K562 (cell line): ENCODE results near the gene SYNGR1. TPM values are rescaled to one million over a fixed set of nuclear protein-coding genes. Genes with fewer than 3 reads are reported as not detected.
A peak's percentile ranks its signal among the peaks of the same experiment; 100 is the strongest.

ENCODE experiments used
- ATAC-seq: fragments of 200-7000 bp; cut with Tn5 transposase; 3 replicates; pipeline ENCODE4 v1.9.1; 2020; ENCODE audit warnings: moderate library complexity
- BruUV-seq: library from RNA; stranded (reverse); fragments of 400-500 nt; replicated peaks from 2 replicates; lab custom pipeline; 2021; lab: Mats Ljungman, UMichigan
- CTCF ChIA-PET: fragments of 300-600 bp; formaldehyde crosslinking; extraction: SDS; loops from one replicate; lab custom pipeline; 2021; ENCODE audit warnings: low intra/inter-chr PET ratio; lab: Yijun Ruan, JAX
- POLR2A ChIA-PET: fragments of 300-600, 350-650 bp; sonication (Branson Sonifier 250); formaldehyde crosslinking; extraction: SDS; loops from one replicate; lab custom pipeline; 2021; ENCODE audit warnings: antibody characterized with exemption, inconsistent platforms; lab: Yijun Ruan, JAX
- DNase-seq, 4 experiments: peaks; one replicate each; pipeline versions ENCODE4 v3.0.0 to v3.0.0-alpha.2; 2011 to 2018; ENCODE audit warnings: low spot score in 3 of 4, mixed read lengths in 3 of 4; ENCODE audit errors: extremely low read depth in 1 of 4
- FAIRE-seq: peaks from 2 replicates; lab custom pipeline; 2011; peaks lifted over from hg19 to GRCh38; lab: Jason Lieb, UNC
- H2AFZ ChIP-seq: 2 replicates; pipeline ENCODE4 v1.6.0; 2011; ENCODE audit warnings: low read depth, low read length, control low read depth, inconsistent platforms
- H3K27ac ChIP-seq: fragments of 200-600 bp; 3 replicates; pipeline ENCODE4 v1.8.0; 2011; ENCODE audit warnings: low read depth, mild to moderate bottlenecking, control low read depth, inconsistent platforms, low read length, moderate library complexity, mixed read lengths; ENCODE audit errors: extremely low read depth
- H3K27me3 ChIP-seq, 2 experiments: fragments of 300-600 bp in 1 of 2; 2 replicates in 1 of 2; 3 replicates in 1 of 2; pipeline versions ENCODE4 v1.6.0 to v1.8.0; 2011; ENCODE audit warnings: inconsistent platforms in 2 of 2, low read length in 2 of 2, mild to moderate bottlenecking in 1 of 2, mixed read lengths in 1 of 2, moderate library complexity in 1 of 2; ENCODE audit not compliant: control insufficient read depth in 2 of 2, insufficient read depth in 2 of 2
- H3K36me3 ChIP-seq: fragments of 300-600 bp; 3 replicates; pipeline ENCODE4 v1.8.0; 2011; ENCODE audit warnings: mild to moderate bottlenecking, low read length, inconsistent platforms; ENCODE audit not compliant: control insufficient read depth, insufficient read depth
- H3K4me1 ChIP-seq, 2 experiments: fragments of 200-600 bp in 1 of 2; replicated peaks in 1 of 2; 2 replicates in 1 of 2; 3 replicates in 1 of 2; pipeline versions ENCODE4 v1.5.1 to v1.8.0; 2011; ENCODE audit warnings: inconsistent platforms in 2 of 2, low read length in 2 of 2, mild to moderate bottlenecking in 1 of 2, mixed read lengths in 1 of 2, moderate library complexity in 1 of 2; ENCODE audit not compliant: control insufficient read depth in 2 of 2, insufficient read depth in 2 of 2
- H3K4me2 ChIP-seq: 2 replicates; pipeline ENCODE4 v1.6.1; 2011; ENCODE audit warnings: low read length, control low read depth, inconsistent platforms, mixed read lengths; ENCODE audit not compliant: insufficient read depth
- H3K4me3 ChIP-seq: fragments of 200-600 bp; sonication (generic), shearing (Covaris generic); 2 replicates; pipeline ENCODE4 v1.5.1; 2016; ENCODE audit warnings: control low read depth, inconsistent platforms
- H3K79me2 ChIP-seq: fragments of 200-600 bp; 3 replicates; pipeline ENCODE4 v1.8.0; 2011; ENCODE audit warnings: low read length, inconsistent platforms; ENCODE audit not compliant: control insufficient read depth, insufficient read depth
- H3K9ac ChIP-seq, 2 experiments: 2 replicates each; pipeline versions ENCODE4 v1.6.0 to v1.6.1; 2011; ENCODE audit warnings: low read depth in 2 of 2, low read length in 2 of 2, control low read depth in 1 of 2, inconsistent platforms in 1 of 2, mild to moderate bottlenecking in 1 of 2, mixed read lengths in 1 of 2; ENCODE audit not compliant: insufficient read depth in 1 of 2
- H3K9me1 ChIP-seq: one replicate; pipeline ENCODE4 v1.6.0; 2011; ENCODE audit warnings: inconsistent platforms, mild to moderate bottlenecking, low read length, moderate library complexity; ENCODE audit not compliant: control insufficient read depth, insufficient read depth
- H3K9me3 ChIP-seq: replicated peaks from 2 replicates; pipeline ENCODE4 v1.5.1; 2011; ENCODE audit warnings: low read depth, low read length, inconsistent platforms; ENCODE audit not compliant: control insufficient read depth, insufficient read depth
- H4K20me1 ChIP-seq: replicated peaks from 2 replicates; pipeline ENCODE4 v1.6.1; 2011; ENCODE audit warnings: low read length, inconsistent platforms, mixed read lengths; ENCODE audit not compliant: control insufficient read depth, insufficient read depth
- C11orf30 ChIP-seq: fragments of 450-650 bp; IDR thresholded peaks from 2 replicates; pipeline ENCODE4 v1.6.1; 2016; ENCODE audit warnings: low read depth, mild to moderate bottlenecking
- LEF1 ChIP-seq: fragments of 450-650 bp; IDR thresholded peaks from 2 replicates; pipeline ENCODE4 v1.6.1; 2016; ENCODE audit warnings: mild to moderate bottlenecking
- RBM34 ChIP-seq: fragments of 200-400 bp; formaldehyde crosslinking; IDR thresholded peaks from 2 replicates; pipeline ENCODE4 v1.6.1; 2018; ENCODE audit warnings: low read length, borderline replicate concordance; ENCODE audit not compliant: insufficient read depth
- ZNF316 ChIP-seq: fragments of 450-650 bp; IDR thresholded peaks from 2 replicates; pipeline ENCODE4 v1.6.1; 2016
- ZNF79 ChIP-seq: fragments of 250-450 bp; sonication (Bioruptor Pico); IDR thresholded peaks from 2 replicates; pipeline ENCODE4 v1.4.0; 2020; ENCODE audit warnings: low read depth, mild to moderate bottlenecking, moderate library complexity
- WGBS: fragments of 100-300 bp; shearing (Covaris generic); methylation state at CpG from one replicate; pipeline ENCODE4 v1.1.6; 2016; ENCODE audit warnings: low coverage, mixed read lengths; ENCODE audit not compliant: insufficient coverage; ENCODE audit errors: missing lambda C conversion rate; 5-methylcytosine and 5-hydroxymethylcytosine counted together
- in situ Hi-C: fragments of 300-500 bp; cut with MboI; formaldehyde crosslinking; loops from 4 replicates; pipeline ENCODE4 v1.15.0; 2018; ENCODE audit warnings: inconsistent platforms, mixed read lengths
- intact Hi-C: fragments of 100-400 bp; cut with micrococcal nuclease; formaldehyde crosslinking; loops from 2 replicates; pipeline ENCODE4 v1.14.2; 2022
- polyA plus RNA-seq, 8 experiments: library from polyadenylated mRNA; depleted of rRNA in 4 of 8; stranded (reverse) in 5 of 8; unstranded in 3 of 8; fragments of >200 nt; fragmentation: Nextera tagmentation in 2 of 8; fragmentation: Illumina TruSeq in 1 of 8; extraction: Ambion mirVana in 2 of 8; extraction: Trizol in 1 of 8; gene quantifications; 2 replicates each; pipeline versions ENCODE4 v1.2.1 to v1.2.3, GENCODE V29; 2011 to 2014; ENCODE audit warnings: inconsistent platforms in 1 of 8, missing spikeins in 1 of 8
- total RNA-seq, 7 experiments: library from RNA; depleted of rRNA in 6 of 7; stranded (reverse); fragments of >200 nt in 6 of 7; fragmentation: Illumina TruSeq in 2 of 7; extraction: Trizol in 2 of 7; gene quantifications; 2 replicates each; pipeline versions ENCODE4 v1.2.1 to v1.2.3, GENCODE V29; 2011 to 2021; ENCODE audit warnings: low replicate concordance in 1 of 7
- TF ChIP-seq, protein P1 (sequence below): fragments of 250-450 bp; sonication (Bioruptor Pico); IDR thresholded peaks from 2 replicates; pipeline ENCODE4 v1.4.0; 2020; ENCODE audit warnings: mild to moderate bottlenecking, moderate library complexity

SYNGR1 gene
- total and polyA plus RNA-seq, 9 of the 15 experiments (the other 6 are each of a cell fraction or from before 2014, with no cell fraction given): 1.8 to 15.9 (median 5.5) TPM

DNA sequence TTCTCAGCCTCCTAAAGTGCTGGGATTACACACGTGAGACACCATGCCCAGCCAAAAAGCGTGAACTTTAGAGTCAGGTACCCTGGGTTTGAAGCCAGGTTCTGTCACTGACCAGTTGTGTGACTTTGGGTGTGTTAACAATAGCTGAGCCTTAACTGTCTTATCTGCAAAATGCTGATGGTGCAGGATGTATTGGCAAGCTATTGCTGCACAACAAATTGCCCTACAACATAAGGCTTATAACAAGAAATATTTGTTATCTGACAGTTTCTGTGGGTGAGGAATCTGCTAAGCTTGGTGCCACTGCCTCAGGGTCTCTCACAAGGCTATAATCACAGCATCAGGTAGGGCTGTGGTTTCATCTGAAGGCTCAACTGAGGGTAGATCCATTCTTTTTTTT lies 21.9 kb downstream of the SYNGR1 start:
- 77% methylated on average over 2 of the region's 2 CpGs for WGBS
- in situ Hi-C loops: no loop called here
- Histone ChIP-seq H3K9ac (no peak overlapping the region), H3K27me3 (no peaks in the 10 kb centered on the region), H3K9me1 (no peaks in the 10 kb centered on the region), H4K20me1 (no peaks in the 10 kb centered on the region), H3K27ac (no peak overlapping the region), H3K4me2 (no peak overlapping the region), H3K9me3 (no peaks in the 10 kb centered on the region; the same call in 1 of the 2 replicates), H2AFZ (no peak overlapping the region), H3K36me3 (no peaks in the 10 kb centered on the region), H3K4me1 (peaks cover 0 to 22% of the 10 kb centered on the region in 2 experiments; a peak in 2 of 5 replicates), H3K4me3 (no peak overlapping the region)
- ChIA-PET POLR2A (no interaction called here), CTCF (no interaction called here)
- no TSS peak for BruUV-seq
- no peak for FAIRE-seq
- intact Hi-C loops: no loop called here
- no peak for DNase-seq
- no peak for ATAC-seq
- TF ChIP-seq ZNF79 (CRISPR knock-in tag) (no peak), LEF1 (no peak), RBM34 (no peak), C11orf30 (0 out of 2 replicates have a peak, but pooled peaks have one; percentile 14), ZNF316 (peak; percentile 36; the same call in 1 of the 2 replicates)
- TF ChIP-seq, protein P1, sequence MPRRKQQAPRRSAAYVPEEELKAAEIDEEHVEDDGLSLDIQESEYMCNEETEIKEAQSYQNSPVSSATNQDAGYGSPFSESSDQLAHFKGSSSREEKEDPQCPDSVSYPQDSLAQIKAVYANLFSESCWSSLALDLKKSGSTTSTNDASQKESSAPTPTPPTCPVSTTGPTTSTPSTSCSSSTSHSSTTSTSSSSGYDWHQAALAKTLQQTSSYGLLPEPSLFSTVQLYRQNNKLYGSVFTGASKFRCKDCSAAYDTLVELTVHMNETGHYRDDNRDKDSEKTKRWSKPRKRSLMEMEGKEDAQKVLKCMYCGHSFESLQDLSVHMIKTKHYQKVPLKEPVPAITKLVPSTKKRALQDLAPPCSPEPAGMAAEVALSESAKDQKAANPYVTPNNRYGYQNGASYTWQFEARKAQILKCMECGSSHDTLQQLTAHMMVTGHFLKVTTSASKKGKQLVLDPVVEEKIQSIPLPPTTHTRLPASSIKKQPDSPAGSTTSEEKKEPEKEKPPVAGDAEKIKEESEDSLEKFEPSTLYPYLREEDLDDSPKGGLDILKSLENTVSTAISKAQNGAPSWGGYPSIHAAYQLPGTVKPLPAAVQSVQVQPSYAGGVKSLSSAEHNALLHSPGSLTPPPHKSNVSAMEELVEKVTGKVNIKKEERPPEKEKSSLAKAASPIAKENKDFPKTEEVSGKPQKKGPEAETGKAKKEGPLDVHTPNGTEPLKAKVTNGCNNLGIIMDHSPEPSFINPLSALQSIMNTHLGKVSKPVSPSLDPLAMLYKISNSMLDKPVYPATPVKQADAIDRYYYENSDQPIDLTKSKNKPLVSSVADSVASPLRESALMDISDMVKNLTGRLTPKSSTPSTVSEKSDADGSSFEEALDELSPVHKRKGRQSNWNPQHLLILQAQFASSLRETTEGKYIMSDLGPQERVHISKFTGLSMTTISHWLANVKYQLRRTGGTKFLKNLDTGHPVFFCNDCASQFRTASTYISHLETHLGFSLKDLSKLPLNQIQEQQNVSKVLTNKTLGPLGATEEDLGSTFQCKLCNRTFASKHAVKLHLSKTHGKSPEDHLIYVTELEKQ (CRISPR knock-in tag): no peak
- TF ChIP-seq, all 486 proteins: peak for 2
- H3K79me2 ChIP-seq: no peaks in the 10 kb centered on the region
